Muscle layer of duodenum (tissue), 2 donors: ENCODE results near the gene ZIC5.

Source experiments
- H3K27ac ChIP-seq: one replicate; pipeline ENCODE4 v1.7.0; 2013; ENCODE audit warnings: mild to moderate bottlenecking, low read length
- H3K27me3 ChIP-seq: one replicate; pipeline ENCODE4 v1.7.0; 2013; ENCODE audit warnings: low read depth, mild to moderate bottlenecking, control low read depth, low read length
- H3K36me3 ChIP-seq, 2 donors: one replicate each; pipeline ENCODE4 v1.7.0; 2013; ENCODE audit warnings: low read length in 2 of 2, control low read depth in 1 of 2, mild to moderate bottlenecking in 1 of 2; ENCODE audit not compliant: insufficient read depth in 2 of 2, control insufficient read depth in 1 of 2
- H3K4me1 ChIP-seq, 2 donors: one replicate each; pipeline ENCODE4 v1.7.0; 2013; ENCODE audit warnings: low read length in 2 of 2, mild to moderate bottlenecking in 2 of 2, control low read depth in 1 of 2, moderate library complexity in 1 of 2; ENCODE audit not compliant: insufficient read depth in 2 of 2, control insufficient read depth in 1 of 2
- H3K4me3 ChIP-seq, 2 donors: one replicate each; pipeline ENCODE4 v1.7.0; 2013; ENCODE audit warnings: low read length in 2 of 2, low read depth in 1 of 2, mild to moderate bottlenecking in 1 of 2
- H3K9me3 ChIP-seq, 2 donors: one replicate each; pipeline ENCODE4 v1.7.0; 2013; ENCODE audit warnings: low read length in 2 of 2, control low read depth in 1 of 2, mild to moderate bottlenecking in 1 of 2; ENCODE audit not compliant: control insufficient read depth in 1 of 2
- donor health status: healthy.

Gene ZIC5

DNA sequence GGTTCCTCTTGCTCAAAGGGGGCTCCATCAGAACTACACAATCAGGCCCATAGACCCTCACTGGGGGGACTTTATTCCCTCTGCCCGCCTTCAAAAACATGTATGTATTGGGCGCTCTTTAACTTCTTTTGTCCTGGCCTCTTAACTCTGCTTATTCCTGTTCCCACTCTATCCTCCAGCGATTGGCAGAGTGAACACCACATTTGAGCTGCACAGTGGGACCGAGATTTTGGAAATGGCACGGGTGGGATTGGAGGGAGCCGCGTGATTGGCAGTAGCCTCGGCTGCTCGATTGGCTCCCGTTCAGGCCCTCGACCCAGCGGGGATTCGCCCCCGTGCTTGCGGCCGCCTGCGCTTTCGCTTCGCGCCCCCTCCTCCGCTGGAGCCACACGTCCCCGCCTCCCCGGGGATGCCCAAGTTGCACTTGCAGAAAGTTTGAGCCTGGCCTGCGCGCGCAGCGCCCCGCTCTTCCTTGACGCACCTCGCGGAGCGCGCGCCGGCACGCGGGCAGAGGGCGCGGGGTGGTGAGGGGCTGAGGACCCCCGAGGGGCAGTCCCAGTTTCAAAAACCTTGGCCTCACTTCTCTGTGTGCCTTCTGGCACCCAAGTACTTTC is at the start of gene ZIC5:
Gene ZIC5 (minus strand): TSS at position 192 of the 614 bp plus-strand sequence. CDS start 164 bp downstream, at position 28.
- no peak within 1 kb of the TSS for H3K4me3 ChIP-seq
- peaks cover 6 to 19% of the 10 kb centered on the region in 2 donors for H3K9me3 ChIP-seq
- peaks cover 80% of the 10 kb centered on the region for H3K27me3 ChIP-seq
- H3K27ac ChIP-seq: no peak within 1 kb of the TSS
- H3K4me1 ChIP-seq: peaks cover 0 to 38% of the 10 kb centered on the region in 2 donors
- H3K36me3 ChIP-seq: no peaks in the 10 kb centered on the region

DNA sequence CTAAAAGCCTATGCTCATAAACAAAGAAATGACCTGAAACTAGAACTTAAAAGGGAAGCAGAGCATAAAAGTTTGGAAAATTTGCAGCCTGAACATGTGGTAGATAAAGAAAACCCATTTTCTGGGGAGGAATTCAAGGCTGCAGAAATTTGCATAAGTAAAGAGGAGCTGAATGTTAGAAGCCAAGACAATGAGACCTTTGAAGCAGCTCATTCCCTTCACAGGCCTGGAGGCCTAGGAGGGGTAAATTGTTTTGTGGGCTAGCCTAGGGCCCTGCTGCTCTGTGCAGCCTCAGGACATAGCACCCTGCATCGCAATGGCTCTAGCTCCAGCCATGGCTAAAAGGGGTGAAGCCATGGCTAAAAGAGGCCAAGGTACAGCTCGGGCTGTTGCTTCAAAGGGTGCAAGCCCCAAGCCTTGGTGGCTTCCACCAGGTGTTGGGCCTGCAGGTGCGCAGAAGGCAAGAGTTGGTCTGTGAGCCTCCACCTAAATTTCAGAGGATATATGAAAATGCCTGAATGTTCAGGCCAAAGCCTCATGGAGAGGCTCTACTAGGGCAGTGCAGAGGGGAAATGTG is 48.3 kb upstream of the ZIC5 start:
- no peaks in the 10 kb centered on the region for H3K9me3 ChIP-seq

DNA sequence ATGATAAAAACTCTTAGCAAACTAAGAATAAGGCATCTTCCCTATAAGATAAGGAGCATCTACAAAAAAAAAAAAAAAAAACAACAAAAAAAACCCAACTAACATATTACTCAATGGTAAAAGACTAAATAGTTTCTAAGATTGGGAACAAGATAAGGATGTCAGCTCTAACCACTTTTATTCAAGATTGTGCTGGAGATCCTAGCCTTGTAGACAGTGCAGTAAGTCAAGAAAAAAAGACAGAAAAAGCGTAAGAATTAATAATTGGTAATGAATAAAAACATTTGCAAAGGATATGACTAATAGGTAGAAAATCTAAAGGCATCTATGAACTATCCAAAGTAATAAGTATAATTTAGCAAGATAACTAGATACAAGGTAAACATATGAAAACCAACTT is 43.1 kb upstream of the ZIC5 start:
- Histone ChIP-seq H3K27ac (no peak overlapping the region), H3K4me3 (no peak overlapping the region), H3K9me3 (no peaks in the 10 kb centered on the region), H3K27me3 (no peaks in the 10 kb centered on the region), H3K4me1 (no peaks in the 10 kb centered on the region), H3K36me3 (no peaks in the 10 kb centered on the region)

More for the DNA sequence above, 48.3 kb upstream of the ZIC5 start:
- Histone ChIP-seq H3K36me3 (no peaks in the 10 kb centered on the region), H3K4me1 (no peaks in the 10 kb centered on the region), H3K27me3 (no peaks in the 10 kb centered on the region), H3K4me3 (no peak overlapping the region), H3K27ac (no peak overlapping the region)

- Histone ChIP-seq H3K27me3 (peaks cover 52% of the 10 kb centered on the region), H3K27ac (no peak overlapping the region), H3K4me3 (no peak overlapping the region), H3K36me3 (no peaks in the 10 kb centered on the region), H3K9me3 (peaks cover 2 to 15% of the 10 kb centered on the region in 2 donors), H3K4me1 (peaks cover 0 to 7% of the 10 kb centered on the region in 2 donors)
Observed at GRCh38 chr13:99998261-99998660, 26.7 kb upstream of the ZIC5 start.

DNA sequence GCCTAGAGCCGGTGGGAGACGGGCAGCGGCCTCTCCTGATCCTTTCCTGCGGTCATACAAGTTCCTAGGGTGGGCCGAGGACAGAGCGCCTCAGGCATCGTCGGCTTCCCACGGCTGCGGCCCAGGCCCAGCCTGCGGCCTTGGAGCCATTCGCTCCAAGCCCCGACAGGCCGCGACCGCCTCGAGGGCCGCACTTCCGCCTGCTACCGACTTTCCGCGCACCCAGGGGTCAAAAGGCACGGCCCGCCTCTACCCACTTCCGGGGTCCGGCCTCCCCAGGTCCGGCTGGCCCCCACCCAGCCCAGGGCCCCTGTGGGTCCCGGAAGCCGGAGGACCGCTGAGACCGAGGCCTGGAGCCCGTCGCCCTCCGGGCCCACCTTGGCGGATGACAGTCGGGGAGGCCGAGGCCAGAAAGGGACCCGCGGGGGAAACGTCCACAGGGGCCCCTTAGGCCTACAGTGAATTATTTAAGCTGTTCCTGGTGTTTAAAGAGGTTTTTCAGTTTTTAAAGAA is 26.2 kb upstream of the ZIC5 start:
- no peak overlapping the region for H3K4me3 ChIP-seq
- peaks cover 57% of the 10 kb centered on the region for H3K27me3 ChIP-seq
- no peak overlapping the region for H3K27ac ChIP-seq

DNA sequence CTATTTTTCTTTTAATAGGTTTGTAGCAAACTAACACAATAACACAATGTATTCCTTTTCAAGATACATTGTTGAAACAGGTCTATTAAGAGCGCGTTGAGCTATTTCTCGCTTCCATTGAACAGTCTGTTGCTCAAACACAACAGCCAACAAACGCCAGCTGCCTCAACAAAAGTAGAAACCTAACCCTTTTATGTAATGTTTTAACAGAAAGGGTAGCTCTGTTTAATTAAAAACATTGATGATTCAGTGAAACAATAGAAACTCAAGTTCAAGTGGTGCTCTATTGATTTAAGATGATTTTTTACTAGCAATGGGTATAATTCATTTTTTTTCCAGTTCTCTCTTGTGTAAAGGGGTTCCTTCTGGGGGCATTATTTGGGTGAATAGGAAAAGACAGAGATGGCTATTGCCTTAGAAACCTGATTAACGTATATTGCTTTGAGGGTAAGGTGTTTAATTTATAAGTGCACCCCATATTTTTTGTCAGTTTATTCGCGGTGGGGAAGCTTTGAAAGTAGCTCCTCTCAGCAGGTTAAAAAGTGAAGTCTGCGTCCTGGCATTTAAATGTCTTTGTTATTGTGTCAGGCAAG is 24.9 kb upstream of the ZIC5 start:
- Histone ChIP-seq H3K4me1 (peaks cover 0 to 10% of the 10 kb centered on the region in 2 donors), H3K27ac (no peak overlapping the region), H3K9me3 (peaks cover 2 to 15% of the 10 kb centered on the region in 2 donors), H3K27me3 (peaks cover 65% of the 10 kb centered on the region), H3K36me3 (no peaks in the 10 kb centered on the region), H3K4me3 (no peak overlapping the region)

More for the DNA sequence above, 26.2 kb upstream of the ZIC5 start:
- H3K36me3 ChIP-seq: no peaks in the 10 kb centered on the region
- peaks cover 2 to 15% of the 10 kb centered on the region in 2 donors for H3K9me3 ChIP-seq
- H3K4me1 ChIP-seq: peaks cover 0 to 7% of the 10 kb centered on the region in 2 donors

DNA sequence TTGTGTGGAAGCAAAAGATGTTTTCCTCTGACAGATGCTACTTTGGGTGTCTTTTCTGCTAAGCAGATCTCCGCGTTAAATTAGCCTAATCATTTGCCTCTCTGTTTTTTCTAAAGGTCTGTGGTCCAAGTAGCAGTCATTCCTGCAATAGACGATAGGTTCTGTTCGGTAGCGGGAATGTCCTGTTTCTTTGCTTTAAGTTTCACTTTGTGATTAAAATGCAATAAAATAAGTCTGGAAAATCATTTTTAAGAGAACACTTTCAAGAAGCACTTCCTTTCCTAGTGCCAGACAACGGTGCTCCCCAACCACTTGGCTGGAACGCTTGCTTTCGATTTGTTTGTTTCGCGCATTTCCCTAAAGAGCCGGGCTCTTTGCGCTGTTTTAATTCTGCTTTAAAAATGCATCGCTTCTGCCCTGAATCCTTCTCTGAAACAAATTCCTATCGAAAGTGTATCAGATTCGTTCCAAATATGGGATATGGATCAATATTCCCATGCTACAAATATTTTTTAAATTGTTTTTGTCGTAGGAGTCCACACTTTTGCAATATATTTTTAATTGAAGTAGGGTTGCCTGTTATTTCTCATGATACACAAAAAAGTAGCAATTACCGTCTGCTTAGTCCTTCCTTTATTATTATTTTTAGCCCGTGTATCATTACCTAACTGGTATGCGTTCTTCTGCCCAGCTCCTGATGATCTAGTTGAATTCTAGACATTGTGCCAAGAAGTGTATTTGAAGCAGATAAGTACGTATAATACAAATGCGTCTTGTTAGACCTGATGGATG is 24.2 kb upstream of the ZIC5 start:
- Histone ChIP-seq H3K4me1 (peaks cover 0 to 17% of the 10 kb centered on the region in 2 donors), H3K27me3 (peaks cover 72% of the 10 kb centered on the region), H3K4me3 (peak overlapping the region in 1 of 2 donors; percentile 2), H3K9me3 (peaks cover 2 to 15% of the 10 kb centered on the region in 2 donors), H3K36me3 (no peaks in the 10 kb centered on the region), H3K27ac (no peak overlapping the region)

DNA sequence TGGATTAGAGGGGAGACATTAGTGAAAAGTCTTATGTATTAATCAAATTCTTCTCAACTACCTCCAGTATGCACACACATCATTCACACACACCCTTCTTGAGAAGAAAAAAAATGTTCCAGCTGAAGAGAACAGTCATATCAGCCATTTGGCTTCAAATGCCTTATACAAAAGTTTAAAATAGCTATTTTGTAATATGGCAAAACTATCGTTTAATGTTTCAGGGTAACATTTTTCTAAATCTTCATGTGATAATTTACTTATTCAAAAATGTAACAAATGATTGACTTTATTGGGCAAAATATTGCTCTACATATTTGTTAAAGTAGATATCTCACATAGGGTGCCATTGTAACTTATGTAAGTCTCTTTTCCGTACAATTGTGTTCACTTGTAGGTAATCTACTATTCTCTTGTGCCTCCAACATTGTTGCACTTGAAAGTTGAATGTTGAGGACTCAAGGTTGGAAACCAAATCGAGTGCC is 23.6 kb upstream of the ZIC5 start:
- Histone ChIP-seq H3K27me3 (peaks cover 78% of the 10 kb centered on the region), H3K27ac (no peak overlapping the region), H3K36me3 (no peaks in the 10 kb centered on the region), H3K9me3 (peaks cover 2 to 15% of the 10 kb centered on the region in 2 donors), H3K4me1 (peaks cover 0 to 23% of the 10 kb centered on the region in 2 donors), H3K4me3 (no peak overlapping the region)

GRCh38 chr13:99994638-99995020 is 23.1 kb upstream of the ZIC5 start:
- Histone ChIP-seq H3K27me3 (peaks cover 84% of the 10 kb centered on the region), H3K4me1 (peaks cover 0 to 28% of the 10 kb centered on the region in 2 donors), H3K9me3 (peaks cover 2 to 15% of the 10 kb centered on the region in 2 donors), H3K4me3 (no peak overlapping the region), H3K27ac (no peak overlapping the region), H3K36me3 (no peaks in the 10 kb centered on the region)

DNA sequence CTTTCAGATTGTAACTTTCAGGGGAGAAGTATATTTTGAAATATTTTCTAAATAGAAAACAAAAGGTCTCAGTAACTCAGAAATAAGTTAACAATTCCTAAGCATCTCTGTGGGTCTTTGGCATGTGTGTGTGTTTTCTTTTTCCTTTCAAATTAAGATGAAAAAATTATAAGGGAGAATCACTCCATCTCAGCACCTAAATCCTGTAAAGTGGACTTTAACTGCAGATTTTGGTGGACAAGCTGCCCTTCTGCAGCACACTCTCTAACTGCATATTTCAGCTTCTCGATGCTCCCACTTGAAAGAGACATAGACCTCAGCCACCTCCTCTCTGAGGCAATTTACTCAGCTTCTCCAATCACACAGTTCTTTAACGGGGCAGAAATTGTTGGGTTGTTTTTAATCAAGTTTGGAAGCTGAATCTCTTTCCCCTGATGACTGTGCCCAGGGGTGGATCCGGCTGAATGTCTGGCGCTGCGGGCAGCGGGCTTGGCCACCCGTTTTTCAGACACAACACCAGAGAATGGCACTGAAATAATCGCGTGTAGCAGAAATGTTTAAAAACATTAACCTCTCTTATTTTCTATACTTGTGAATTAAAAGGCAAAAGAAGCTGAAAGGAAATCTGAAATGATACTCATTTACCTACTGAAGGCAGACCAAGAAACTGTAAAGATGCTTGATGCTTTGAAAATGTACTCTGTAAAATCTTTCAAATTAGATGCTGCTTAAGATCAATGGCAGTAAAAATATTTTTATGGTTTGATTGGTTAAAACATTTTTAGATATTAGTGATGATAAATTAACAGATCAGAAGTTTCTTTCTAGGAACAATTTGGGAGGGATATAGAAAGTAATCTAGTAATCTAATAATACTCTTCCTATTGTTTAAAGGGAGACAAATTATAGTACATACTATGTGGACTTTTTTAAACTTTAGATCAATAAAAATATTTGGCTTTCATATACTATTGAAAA is 22.4 kb upstream of the ZIC5 start:
- Histone ChIP-seq H3K36me3 (no peaks in the 10 kb centered on the region), H3K27me3 (peaks cover 89% of the 10 kb centered on the region), H3K4me1 (peaks cover 0 to 35% of the 10 kb centered on the region in 2 donors), H3K9me3 (peaks cover 2 to 15% of the 10 kb centered on the region in 2 donors), H3K27ac (no peak overlapping the region), H3K4me3 (no peak overlapping the region)
